Measurements from ENCODE around the gene FAM89B. TPM values are rescaled to one million over a fixed set of nuclear protein-coding genes. Genes with fewer than 3 reads are reported as not detected.

Gene FAM89B
- total and polyA plus RNA-seq, 2 donors (not counting 3 experiments of a cell fraction or from before 2014, with no cell fraction given): 63.1 to 153 TPM

- no peak for FAIRE-seq
- H3K9ac ChIP-seq (replicated peaks; ENCODE audit: extremely low read depth, insufficient read depth, low read length): no peak overlapping the region
- TF ChIP-seq MYC (IDR thresholded peaks at IDR 0.05; ENCODE audit: low read depth, low read length): no peak
- TF ChIP-seq EZH2 (IDR thresholded peaks at IDR 0.05; ENCODE audit: borderline replicate concordance, low read depth, low read length, severe bottlenecking): no peak
- no peaks in the 10 kb centered on the region for H3K9me1 ChIP-seq (replicated peaks; ENCODE audit: control insufficient read depth, extremely low read depth, insufficient read depth, low read length)
- no peaks in the 10 kb centered on the region for H3K79me2 ChIP-seq (ENCODE audit: control insufficient read depth, insufficient read depth, low read length)
- dilution Hi-C loops (cut with MboI; ENCODE audit: extremely low pct_ligation_motif_present, low sequenced_read_pairs): no loop called here
- no peak overlapping the region for H3K4me2 ChIP-seq (ENCODE audit: insufficient read depth, low read length)
- H3K9me3 ChIP-seq (replicated peaks; ENCODE audit: control insufficient read depth, insufficient read depth, low read length): no peaks in the 10 kb centered on the region
- POLR2A ChIA-PET: no interaction called here
- no peak for DNase-seq (ENCODE audit: low read depth, low spot score)
- no peaks in the 10 kb centered on the region for H3K27me3 ChIP-seq (ENCODE audit: control insufficient read depth in 2 of 2, insufficient read depth in 2 of 2, low read length in 2 of 2)
- CTCF ChIA-PET: interaction anchor here (1.4 kb wide), 1 partner anchor 15 kb away, joined by 4 read pairs; no protein-coding TSS in a partner anchor
- BruUV-seq (replicated peaks): no TSS peak
- intact Hi-C loops (cut with micrococcal nuclease): loop anchor here (2.0 kb wide), 2 partner anchors 15 to 25 kb away; partner anchors contain the start of gene ZNRD2
- no peak overlapping the region for H3K27ac ChIP-seq (ENCODE audit: insufficient read depth, low read depth, low read length)
- H3K4me3 ChIP-seq (replicated peaks in 1 of 3; ENCODE audit: insufficient read depth in 1 of 3, low read depth in 1 of 3, low read length in 3 of 3): no peak overlapping the region
- H4K20me1 ChIP-seq (replicated peaks; ENCODE audit: control insufficient read depth, extremely low read depth, insufficient read depth, low read length): no peaks in the 10 kb centered on the region
- H2AFZ ChIP-seq (ENCODE audit: low read depth, low read length): no peak overlapping the region
- peaks cover 6% of the 10 kb centered on the region for H3K4me1 ChIP-seq (ENCODE audit: control insufficient read depth, extremely low read depth, insufficient read depth, low read length)
- peaks cover 0 to 30% of the 10 kb centered on the region in 2 experiments for H3K36me3 ChIP-seq (ENCODE audit: control insufficient read depth in 2 of 2, extremely low read depth in 1 of 2, insufficient read depth in 2 of 2, low read length in 2 of 2)
These were observed 26.5 kb upstream of the FAM89B start for GRCh38 chr11:65545853-65546216.

DNA sequence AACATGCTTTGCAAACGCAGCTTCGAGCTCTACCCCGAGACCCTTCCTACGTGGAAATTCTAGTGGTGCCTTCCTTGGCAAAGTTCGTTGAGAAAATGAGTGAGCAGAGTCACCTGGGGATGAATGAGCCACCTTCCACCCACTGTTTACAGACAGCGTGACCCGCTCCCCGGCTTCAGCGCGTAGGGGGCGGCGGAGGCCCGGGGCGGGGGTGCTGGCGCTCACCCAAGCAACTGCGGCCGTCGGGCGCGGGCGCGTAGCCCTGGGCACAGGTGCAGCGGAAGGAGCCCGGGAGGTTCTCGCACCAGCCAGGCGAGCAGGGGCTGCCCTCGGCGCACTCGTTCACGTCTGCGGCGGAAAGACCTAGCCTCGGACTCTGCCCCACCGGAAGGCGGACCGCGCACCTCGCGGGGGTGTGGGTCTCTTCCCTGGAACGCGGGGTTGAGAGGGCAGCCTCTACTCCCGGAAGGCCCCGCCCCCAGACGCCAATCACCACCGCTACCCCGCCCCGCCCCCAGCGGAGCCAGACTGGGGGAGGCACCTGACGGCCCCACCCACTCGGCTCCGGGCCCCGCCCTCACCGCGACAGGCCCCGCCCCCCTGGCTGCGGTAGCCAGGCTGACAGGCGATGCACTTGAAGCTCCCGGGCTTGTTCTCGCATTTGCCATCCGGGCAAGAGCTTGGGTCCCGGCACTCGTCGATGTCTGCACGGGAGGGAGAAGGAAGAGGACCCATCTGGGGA, 25.9 kb upstream of the FAM89B start:
- peaks cover 0 to 34% of the 10 kb centered on the region in 2 experiments for H3K36me3 ChIP-seq (ENCODE audit: control insufficient read depth in 2 of 2, extremely low read depth in 1 of 2, insufficient read depth in 2 of 2, low read length in 2 of 2)
- intact Hi-C loops (cut with micrococcal nuclease): loop anchor here (2.0 kb wide), 2 partner anchors 14 to 24 kb away; partner anchors contain the start of gene ZNRD2
- BruUV-seq (replicated peaks): no TSS peak

More for the DNA sequence above, 25.9 kb upstream of the FAM89B start:
- Histone ChIP-seq H4K20me1 (replicated peaks; ENCODE audit: control insufficient read depth, extremely low read depth, insufficient read depth, low read length) (no peaks in the 10 kb centered on the region), H3K9me3 (replicated peaks; ENCODE audit: control insufficient read depth, insufficient read depth, low read length) (no peaks in the 10 kb centered on the region), H3K4me2 (ENCODE audit: insufficient read depth, low read length) (no peak overlapping the region), H3K27ac (ENCODE audit: insufficient read depth, low read depth, low read length) (no peak overlapping the region), H3K79me2 (ENCODE audit: control insufficient read depth, insufficient read depth, low read length) (no peaks in the 10 kb centered on the region), H2AFZ (ENCODE audit: low read depth, low read length) (no peak overlapping the region), H3K9ac (replicated peaks; ENCODE audit: extremely low read depth, insufficient read depth, low read length) (no peak overlapping the region), H3K4me3 (replicated peaks in 1 of 3; ENCODE audit: insufficient read depth in 1 of 3, low read depth in 1 of 3, low read length in 3 of 3) (no peak overlapping the region), H3K27me3 (ENCODE audit: control insufficient read depth in 2 of 2, insufficient read depth in 2 of 2, low read length in 2 of 2) (no peaks in the 10 kb centered on the region), H3K9me1 (replicated peaks; ENCODE audit: control insufficient read depth, extremely low read depth, insufficient read depth, low read length) (no peaks in the 10 kb centered on the region), H3K4me1 (ENCODE audit: control insufficient read depth, extremely low read depth, insufficient read depth, low read length) (peaks cover 1% of the 10 kb centered on the region)
- dilution Hi-C loops (cut with MboI; ENCODE audit: extremely low pct_ligation_motif_present, low sequenced_read_pairs): no loop called here
- POLR2A ChIA-PET: interaction anchor here (0.6 kb wide), 1 partner anchor 46 kb away, joined by 3 read pairs; no protein-coding TSS in a partner anchor
- CTCF ChIA-PET: interaction anchor here (0.7 to 1.1 kb wide), 4 partner anchors 9 to 26 kb away, joined by 3 to 11 read pairs (median 4); partner anchors contain the start of gene FAM89B
- TF ChIP-seq MYC (IDR thresholded peaks at IDR 0.05; ENCODE audit: low read depth, low read length): no peak
- TF ChIP-seq POLR2A (IDR thresholded peaks at IDR 0.05; ENCODE audit: low read depth, low read length): no peak
- TF ChIP-seq CTCF (IDR thresholded peaks at IDR 0.05; ENCODE audit: extremely low read depth in 1 of 2, insufficient read depth in 1 of 2, low read depth in 1 of 2, low read length in 2 of 2): no peak
- no peak for TF ChIP-seq MAX (IDR thresholded peaks at IDR 0.05; ENCODE audit: insufficient read depth, insufficient read length)
- no peak for TF ChIP-seq JUN (IDR thresholded peaks at IDR 0.05; ENCODE audit: borderline replicate concordance, insufficient read depth, insufficient read length, low read depth)
- TF ChIP-seq POLR2AphosphoS5 (IDR thresholded peaks at IDR 0.05; ENCODE audit: insufficient read depth, low read depth, low read length): no peak
- no peak for TF ChIP-seq EZH2 (IDR thresholded peaks at IDR 0.05; ENCODE audit: borderline replicate concordance, low read depth, low read length, severe bottlenecking)
- no peak for TF ChIP-seq GATA2 (IDR thresholded peaks at IDR 0.05; ENCODE audit: insufficient read depth, insufficient read length, low read depth, low read length)
- no peak for TF ChIP-seq FOS (IDR thresholded peaks at IDR 0.05; ENCODE audit: borderline replicate concordance, insufficient read depth, low read length)
- DNase-seq (ENCODE audit: low read depth, low spot score) (peak; percentile 44), FAIRE-seq (peak; percentile 28)

Measured in endothelial cell of umbilical vein (primary cell).